Left hindlimb (tissue), 1 donor: Measurements from ENCODE around the gene PON1.

ENCODE experiments used
- DNase-seq: peaks from one replicate; pipeline ENCODE4 v3.0.0-alpha.2; 2018

The PON1 gene

GRCh38 chr7:95250571-95250970, 73.8 kb downstream of the PON1 start:
- no peak for DNase-seq
